Activated CD4-positive, alpha-beta T cell treated with anti-CD3 and anti-CD28 coated beads, Interleukin-2, amount 50 U/mL, for 24 hours (primary cell): ENCODE measurements around the gene BAD.
"Not testable (repeated sequence)": the region's sequence is repeated elsewhere in the genome, so short reads cannot be mapped to it uniquely, and the experiment has no call there.

ENCODE experiments used
- DNase-seq, 2 donors: peaks; one replicate each; pipeline ENCODE4 v3.0.0-alpha.2; 2020; ENCODE audit warnings: low read depth in 1 of 2, low spot score in 1 of 2

The BAD gene

DNA sequence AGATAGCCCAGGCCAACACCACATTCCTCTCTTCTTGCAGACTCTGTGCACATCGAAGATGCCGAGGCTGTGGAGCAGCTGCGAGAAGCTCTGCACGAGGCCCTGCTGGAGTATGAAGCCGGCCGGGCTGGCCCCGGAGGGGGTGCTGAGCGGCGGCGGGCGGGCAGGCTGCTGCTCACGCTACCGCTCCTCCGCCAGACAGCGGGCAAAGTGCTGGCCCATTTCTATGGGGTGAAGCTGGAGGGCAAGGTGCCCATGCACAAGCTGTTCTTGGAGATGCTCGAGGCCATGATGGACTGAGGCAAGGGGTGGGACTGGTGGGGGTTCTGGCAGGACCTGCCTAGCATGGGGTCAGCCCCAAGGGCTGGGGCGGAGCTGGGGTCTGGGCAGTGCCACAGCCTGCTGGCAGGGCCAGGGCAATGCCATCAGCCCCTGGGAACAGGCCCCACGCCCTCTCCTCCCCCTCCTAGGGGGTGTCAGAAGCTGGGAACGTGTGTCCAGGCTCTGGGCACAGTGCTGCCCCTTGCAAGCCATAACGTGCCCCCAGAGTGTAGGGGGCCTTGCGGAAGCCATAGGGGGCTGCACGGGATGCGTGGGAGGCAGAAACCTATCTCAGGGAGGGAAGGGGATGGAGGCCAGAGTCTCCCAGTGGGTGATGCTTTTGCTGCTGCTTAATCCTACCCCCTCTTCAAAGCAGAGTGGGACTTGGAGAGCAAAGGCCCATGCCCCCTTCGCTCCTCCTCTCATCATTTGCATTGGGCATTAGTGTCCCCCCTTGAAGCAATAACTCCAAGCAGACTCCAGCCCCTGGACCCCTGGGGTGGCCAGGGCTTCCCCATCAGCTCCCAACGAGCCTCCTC lies 31.4 kb upstream of the BAD start:
- not testable (repeated sequence) for DNase-seq

DNA sequence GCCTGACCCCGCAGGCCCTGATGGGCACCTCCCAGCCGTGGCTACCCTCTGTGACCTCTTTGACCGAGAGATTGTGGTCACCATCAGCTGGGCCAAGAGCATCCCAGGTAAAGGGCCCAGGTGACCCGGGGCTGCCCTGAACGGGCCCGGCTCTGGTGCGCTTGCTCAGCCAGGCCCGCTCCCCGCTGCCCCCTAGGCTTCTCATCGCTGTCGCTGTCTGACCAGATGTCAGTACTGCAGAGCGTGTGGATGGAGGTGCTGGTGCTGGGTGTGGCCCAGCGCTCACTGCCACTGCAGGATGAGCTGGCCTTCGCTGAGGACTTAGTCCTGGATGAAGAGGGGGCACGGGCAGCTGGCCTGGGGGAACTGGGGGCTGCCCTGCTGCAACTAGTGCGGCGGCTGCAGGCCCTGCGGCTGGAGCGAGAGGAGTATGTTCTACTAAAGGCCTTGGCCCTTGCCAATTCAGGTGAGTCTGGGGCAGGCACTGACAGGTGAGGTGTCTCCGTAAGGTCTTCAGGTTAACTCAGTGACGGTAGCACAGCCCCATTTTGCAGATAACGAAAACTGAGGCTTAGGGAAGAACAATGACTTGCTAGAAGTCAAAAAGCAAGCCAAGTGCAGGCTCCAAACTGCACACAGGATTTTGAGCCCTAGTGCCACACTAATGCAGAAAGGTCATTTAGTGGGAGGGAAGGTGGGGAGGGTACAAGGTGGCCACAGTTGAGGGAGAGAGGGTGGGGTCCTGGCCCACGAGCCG lies 30.5 kb upstream of the BAD start:
- DNase-seq, result no peak

DNA sequence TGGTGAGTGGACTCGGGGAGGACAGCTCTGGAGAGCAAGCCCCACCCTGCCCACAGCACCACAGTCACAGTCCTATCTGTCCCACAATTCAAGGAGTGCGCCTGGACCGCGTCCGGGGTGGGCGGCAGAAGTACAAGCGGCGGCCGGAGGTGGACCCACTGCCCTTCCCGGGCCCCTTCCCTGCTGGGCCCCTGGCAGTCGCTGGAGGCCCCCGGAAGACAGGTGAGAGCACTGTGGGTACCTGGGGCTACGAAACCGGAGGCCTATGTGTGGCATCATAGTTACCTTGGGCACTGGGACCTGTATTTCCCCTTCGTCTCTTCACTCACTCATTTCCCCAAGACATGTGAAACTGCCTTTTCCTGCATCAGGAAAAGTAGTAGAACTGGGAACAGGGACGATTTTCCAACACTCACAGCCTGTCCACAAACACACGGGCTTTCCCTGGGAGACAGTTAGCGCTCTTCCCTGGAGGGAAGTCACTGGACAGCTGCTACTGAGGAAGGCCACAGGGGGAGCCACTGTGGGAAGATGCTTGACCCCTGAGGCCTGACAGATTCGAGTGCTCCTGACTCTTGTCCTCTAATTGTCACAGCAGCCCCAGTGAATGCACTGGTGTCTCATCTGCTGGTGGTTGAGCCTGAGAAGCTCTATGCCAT lies 29.8 kb upstream of the BAD start:
- no peak for DNase-seq

DNA sequence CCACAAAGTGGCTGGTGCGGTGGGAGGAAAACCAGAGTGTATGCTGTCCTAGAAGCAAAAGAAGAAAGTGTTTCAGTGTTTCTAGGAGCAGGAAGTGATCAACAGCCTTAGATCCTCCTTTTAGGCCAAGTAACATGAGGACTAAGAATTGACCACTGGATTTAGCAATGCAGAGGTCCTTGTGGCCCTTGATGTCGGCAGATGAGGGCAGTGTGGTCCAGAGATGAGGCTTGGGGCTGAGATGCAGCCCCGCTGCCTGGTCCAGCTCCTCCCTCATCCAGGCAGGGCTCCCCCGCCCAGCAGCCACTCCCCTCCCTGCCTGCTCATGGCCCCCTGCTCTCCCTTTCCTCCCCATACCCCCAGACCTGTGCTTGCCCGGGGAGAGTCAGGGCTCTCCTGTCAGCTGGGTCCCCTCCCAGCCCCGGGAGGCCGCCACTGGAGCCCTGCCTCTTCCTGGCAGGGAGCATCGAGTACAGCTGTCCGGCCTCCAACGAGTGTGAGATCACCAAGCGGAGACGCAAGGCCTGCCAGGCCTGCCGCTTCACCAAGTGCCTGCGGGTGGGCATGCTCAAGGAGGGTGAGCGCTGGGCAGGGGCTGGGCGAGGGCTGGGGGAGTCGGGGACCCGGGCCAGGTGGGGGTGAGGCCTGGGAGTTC lies 29.2 kb upstream of the BAD start:
- no peak for DNase-seq

DNA sequence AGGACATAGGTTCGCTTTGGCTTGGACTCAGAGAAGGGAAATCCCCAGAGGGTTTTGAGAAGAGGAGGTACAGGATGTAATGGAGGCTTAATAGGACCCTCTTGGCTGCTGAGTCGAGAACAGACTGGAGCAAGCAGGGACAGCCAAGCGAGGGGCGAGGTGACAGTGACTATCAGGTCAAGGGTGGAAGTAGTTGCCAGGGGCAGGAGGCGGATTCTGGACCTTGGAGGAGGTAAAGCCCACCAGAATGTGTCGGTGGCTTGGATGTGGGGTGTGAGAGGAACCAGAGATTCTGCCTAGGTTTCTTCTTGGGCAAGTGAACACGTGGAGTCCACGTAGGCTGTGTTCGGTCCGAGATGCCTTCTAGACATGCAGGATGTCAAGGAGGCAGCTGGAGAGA lies 28.5 kb upstream of the BAD start:
- DNase-seq, result no peak

DNA sequence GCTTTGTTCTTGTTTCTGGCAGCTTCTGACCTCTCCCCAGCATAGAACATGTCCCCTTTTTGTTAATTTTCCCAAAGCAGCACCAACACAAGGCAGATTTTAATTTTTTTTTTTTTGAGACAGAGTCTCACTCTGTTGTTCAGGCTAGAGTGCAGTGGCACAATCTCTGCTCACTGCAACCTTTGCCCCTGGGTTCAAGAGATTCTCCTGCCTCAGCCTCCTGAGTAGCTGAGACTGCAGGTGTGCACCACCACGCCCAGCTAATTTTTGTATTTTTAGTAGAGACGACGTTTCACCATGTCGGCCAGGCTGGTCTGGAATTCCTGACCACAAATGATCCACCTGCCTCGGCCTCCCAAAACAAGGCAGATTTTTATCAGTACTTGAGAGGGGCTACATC lies 23.3 kb upstream of the BAD start:
- DNase-seq, result not testable (repeated sequence)

DNA sequence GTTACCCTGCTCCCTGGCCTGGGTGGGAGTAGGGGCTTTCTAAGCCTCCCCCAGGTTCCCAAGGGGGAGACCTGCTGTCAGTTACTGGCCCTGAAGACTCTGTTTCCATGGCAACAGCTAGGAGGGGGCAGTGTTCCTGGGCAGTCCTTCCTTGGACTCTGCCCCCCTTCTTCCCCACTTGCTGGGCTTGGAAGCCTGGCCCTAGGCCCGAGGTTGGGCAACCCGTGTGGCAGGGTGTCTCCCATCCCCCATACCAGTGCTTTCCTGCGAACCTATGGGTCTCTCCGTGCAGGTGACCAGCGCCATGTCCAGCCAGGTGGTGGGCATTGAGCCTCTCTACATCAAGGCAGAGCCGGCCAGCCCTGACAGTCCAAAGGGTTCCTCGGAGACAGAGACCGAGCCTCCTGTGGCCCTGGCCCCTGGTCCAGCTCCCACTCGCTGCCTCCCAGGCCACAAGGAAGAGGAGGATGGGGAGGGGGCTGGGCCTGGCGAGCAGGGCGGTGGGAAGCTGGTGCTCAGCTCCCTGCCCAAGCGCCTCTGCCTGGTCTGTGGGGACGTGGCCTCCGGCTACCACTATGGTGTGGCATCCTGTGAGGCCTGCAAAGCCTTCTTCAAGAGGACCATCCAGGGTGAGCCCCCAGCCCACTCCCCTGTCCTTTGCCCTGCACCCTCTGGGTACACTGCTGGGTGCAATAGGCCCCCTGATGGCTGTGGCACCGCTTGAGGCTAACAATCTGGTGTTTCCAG lies 22.6 kb upstream of the BAD start:
- DNase-seq, result no peak

DNA sequence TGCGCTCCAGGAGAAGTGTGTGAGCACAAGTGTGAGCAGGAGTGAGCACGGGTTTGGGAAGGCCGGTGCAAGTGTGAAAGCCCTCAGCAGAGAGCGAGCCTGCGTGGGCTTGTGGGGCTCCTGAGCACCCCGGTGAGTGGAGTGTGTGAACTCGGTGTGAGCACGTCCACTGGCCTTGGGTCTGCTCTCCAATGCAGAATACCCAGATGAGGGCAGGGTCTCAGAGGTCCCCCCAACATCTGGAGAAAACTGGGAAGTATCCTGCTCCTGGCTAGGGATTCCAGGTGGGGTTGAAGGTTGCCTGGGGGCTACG lies 22.1 kb upstream of the BAD start:
- no peak for DNase-seq

DNA sequence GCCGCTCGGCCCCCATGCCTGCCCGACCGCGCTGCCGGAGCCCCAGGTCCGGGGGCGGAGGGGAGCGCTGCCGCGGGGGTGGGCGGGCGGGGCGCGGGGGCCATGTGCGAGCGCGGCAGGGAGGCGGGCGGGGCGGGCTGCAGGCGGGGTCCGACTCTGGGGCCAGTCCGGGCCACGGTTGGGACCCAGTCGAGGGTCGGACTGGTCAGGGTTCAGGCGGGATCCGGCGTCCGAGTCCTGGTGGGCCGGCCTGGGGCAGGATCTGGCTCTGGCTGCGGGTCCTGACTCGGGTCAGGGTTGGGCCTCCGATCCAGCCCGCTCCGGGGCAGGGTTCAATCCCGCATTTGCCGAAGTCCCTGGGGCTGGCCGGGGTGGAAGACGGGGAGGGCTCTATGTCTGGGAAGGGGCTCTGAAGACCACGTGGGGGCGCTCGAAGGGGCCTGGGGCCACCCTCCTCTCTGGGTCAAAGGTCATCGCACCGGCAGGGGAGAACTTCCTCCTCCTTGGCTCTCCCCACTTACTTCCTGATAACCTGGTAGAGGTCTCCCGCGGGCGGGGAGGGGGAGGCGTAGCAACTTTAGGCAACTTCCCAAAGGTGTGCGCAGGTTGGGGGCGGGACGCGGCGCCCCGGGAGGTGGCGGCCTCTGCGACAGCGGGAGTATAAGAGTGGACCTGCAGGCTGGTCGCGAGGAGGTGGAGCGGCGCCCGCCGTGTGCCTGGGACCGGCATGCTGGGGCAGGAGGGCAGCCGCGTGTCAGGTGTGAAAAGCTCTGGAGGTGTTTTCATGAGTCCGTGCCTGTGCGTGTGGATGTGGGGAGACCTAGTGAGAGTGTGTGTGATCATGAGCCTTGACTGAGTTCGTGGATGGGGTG lies 21.5 kb upstream of the BAD start:
- DNase-seq, result peak; percentile 56 to 61

DNA sequence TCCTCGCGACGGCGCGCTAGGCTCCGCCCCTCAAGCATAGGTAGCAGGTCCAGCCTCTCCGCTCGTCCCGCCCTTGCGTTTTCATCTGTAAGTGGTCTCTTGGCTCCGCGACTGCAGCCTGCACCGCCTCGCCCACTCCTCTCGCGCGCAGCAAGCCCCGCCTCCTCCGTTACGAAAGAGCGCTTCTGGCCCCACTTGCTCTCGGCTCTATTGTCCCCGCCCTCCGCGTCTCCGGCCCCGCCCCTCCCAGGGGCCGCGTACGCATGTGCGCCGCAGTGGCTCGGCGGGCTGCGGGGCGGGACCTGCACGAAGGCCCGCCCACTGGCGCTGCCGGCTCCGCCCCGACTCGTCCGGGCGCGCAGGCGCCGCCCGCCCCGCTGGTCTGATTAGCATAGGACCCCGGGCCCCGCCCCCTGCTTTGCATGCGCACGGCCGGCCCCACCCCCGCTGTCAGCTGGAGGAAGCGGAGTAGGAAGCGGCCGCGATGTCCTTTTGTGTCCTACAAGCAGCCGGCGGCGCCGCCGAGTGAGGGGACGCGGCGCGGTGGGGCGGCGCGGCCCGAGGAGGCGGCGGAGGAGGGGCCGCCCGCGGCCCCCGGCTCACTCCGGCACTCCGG lies 20.7 kb upstream of the BAD start, which contains the start of gene ESRRA:
Gene ESRRA, plus strand, starts transcription at position 450 of the 616 bp plus-strand sequence. CDS start 1,656 bp downstream, outside the sequence.
- DNase-seq, result peak; percentile 98 to 99

DNA sequence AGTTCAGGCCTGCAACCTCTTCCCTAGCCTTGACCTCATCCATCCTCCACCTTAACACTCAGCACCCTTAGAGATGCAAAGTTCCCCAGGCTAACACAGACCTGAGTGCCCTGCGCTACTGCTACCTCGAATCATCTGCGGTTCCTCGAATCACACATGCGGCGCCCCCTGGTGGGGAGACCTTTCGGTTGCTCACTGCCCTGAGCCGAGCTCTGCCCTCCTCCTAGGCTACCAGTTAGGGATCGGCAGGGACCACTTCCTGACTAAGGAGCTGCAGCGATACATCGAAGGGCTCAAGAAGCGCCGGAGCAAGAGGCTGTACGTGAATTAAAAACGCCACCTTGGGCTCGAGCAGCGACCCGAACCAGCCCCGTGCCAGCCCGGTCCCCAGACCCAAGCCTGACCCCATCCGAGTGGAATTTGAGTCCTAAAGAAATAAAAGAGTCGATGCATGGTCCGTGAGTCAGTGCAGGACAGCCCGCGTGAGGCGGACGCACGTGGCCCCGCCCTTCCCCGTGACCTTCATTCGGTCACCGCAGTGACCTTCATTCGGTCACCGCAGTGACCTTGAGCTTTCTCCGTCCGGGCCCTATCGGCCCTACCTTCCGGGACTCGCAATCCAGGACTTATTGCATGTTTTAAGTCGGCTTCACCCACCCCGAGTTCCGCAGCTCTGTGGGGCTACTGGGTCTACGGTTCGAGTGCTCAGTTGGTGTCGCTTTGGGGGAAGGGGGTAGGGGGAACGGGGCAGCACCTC lies 20.0 kb upstream of the BAD start:
- peak; percentile 88 to 91 for DNase-seq

DNA sequence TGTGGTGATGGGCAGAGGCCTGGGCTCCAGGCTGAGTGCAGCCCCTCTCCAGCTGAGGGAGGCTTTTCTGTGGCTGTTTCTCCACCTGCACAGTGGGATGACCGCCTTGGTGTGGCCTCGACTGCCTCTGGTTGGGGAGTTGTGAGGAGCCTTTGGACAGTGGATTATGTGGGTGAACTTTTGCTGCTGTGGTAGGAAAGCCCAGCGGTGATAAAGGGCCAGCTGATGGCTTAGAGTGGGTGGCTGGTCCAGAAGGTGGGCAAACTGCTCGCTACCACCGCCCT lies 19.5 kb upstream of the BAD start:
- DNase-seq, result no peak

DNA sequence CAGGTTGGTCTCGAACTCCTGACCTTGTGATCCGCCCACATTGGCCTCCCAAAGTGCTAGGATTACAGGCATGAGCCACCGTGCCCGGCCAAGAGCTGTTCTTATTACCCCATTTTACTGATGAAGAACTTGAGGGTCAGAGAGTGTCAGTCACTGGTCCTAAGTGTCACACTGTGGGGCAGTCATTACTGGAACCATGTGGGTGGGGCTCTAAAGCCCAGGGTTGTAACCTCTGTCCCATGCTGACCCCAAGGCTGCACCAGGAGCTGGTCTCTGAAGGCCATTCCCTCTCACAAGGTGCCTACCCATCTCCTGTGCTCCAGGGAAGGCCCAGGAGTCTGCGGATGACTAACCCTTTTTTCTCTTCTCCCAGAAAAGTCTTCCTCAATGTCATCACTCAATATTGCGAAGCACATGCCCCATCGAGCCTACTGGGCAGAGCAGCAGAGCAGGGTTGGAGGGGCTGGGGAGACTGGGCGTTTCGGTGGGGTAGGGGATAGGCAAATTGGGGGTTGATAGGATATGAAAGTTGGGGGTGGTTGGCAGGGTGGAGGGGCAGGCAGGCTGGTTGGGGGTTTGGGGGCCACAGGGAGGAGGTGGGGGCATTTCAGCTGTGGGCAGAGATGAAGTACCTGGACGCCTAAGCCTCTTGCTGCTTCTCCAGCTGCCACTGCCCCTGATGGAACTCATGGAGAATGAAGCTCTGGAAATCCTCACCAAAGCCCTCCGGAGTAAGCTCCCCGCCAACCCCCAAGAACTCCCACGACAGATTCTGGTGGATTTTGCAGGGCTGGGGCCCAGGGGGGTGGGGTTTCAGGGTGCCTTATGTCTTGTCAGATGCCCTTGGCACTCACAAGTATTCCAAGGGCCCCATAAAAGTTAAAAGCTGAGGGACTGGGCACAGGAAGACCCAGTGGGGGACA lies 18.9 kb upstream of the BAD start:
- no peak for DNase-seq

DNA sequence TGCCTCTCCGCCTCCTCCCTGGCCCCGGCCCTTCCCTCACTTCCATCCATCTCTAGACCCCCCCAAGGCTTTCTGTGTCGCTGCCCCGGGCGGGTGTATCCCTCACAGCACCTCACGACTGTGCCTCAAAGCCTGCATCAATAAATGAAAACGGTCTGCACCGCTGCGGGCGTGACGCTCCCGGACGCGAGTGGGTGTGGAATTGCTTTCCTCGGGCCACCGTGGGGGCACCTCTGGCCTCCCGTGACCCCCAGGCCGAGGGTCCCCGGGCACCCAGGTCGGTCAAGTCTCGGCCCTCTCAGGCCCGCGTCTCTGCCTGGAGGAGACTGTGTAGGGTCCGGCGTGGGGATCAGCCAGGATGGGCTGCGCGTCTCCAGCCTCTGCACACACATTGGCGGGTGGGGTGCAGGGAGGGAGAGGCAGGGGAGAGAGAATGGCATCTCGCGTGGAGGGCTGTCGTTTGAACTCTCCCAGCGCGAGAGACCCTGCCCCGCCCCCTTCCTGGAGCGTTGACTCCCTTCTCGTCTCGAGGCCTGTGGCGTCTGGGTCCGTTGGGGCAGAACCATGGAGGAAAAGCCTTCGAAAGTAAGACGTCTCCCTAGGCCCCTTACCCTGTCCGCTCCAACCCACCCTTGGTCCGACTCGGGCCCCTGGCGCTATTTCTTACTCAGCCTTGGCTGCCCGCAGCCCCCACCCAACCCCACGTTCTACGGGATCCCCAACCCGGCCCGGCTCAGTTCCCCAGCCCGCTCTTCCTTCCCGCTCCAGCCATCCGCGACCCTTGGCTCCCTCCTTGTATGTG lies 15.6 kb upstream of the BAD start, which contains the start of gene CATSPERZ:
Gene CATSPERZ, plus strand, starts transcription at position 512 of the 802 bp plus-strand sequence. Its CDS starts 53 bp downstream, at position 565.
- no peak for DNase-seq

DNA sequence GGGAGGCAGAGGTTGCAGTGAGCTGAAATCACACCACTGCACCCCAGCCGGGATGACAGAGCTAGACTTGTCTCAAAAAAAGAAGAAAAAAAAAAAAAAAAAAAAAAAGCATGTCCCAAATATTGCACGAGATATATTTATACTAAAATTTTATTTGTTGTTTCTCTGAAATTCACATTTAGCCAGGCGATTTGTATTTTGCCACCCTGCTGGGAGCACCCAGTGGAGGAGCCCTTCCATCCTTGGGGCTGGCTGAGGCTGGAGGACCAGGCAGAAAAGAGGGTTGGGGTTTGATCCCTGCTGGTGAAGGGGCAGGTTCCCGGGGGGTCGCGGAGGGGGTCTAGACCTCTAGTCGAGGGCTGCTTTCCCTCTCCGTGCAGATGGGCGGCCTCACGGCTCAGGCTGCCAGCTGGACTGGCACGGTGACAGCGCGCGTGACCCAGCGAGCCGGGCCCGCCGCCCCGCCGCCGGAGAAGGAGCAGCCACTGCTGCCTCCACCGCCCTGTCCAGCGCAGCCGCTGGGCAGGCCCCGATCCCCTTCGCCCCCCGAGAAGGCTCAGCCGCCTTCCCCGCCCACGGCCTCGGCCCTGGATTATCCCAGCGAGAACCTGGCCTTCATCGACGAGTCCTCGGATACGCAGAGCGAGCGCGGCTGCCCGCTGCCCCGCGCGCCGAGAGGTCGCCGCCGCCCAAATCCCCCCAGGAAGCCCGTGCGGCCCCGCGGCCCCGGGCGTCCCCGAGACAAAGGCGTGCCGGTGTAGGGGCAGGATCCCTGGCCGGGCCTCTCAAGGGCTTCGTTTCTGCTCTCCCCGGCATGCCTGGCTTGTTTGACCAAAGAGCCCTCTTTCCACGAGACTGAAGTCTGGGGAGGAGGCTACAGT lies 14.7 kb upstream of the BAD start:
- DNase-seq, result no peak
